ENCODE data around the gene TTC39A.
"Not testable (repeated sequence)": the region's sequence is repeated elsewhere in the genome, so short reads cannot be mapped to it uniquely, and the experiment has no call there.

Gene TTC39A

GRCh38 chr1:51336004-51336403 lies 5.6 kb upstream of the TTC39A start:
- peak; percentile 11 for DNase-seq

GRCh38 chr1:51331206-51332100 lies 1.1 kb upstream of the TTC39A start:
- peak; percentile 29 for DNase-seq

- peak; percentile 70 for DNase-seq
Measured at GRCh38 chr1:51329443-51330325, 678 bp downstream of the TTC39A start.

- DNase-seq = no peak
Measured at GRCh38 chr1:51328926-51329325, 1.4 kb downstream of the TTC39A start.

GRCh38 chr1:51328279-51328678 lies 2.1 kb downstream of the TTC39A start:
- no peak for DNase-seq

- no peak for DNase-seq
Measured at GRCh38 chr1:51327386-51327785, 3.0 kb downstream of the TTC39A start.

- no peak for DNase-seq
Measured at GRCh38 chr1:51326839-51327238, 3.5 kb downstream of the TTC39A start.

- no peak for DNase-seq
Measured at GRCh38 chr1:51325878-51326755, 4.2 kb downstream of the TTC39A start.

GRCh38 chr1:51325391-51325790 lies 5.0 kb downstream of the TTC39A start:
- no peak for DNase-seq

- not testable (repeated sequence) for DNase-seq
Measured at GRCh38 chr1:51325011-51325385, 5.4 kb downstream of the TTC39A start.

GRCh38 chr1:51324251-51325010 lies 5.9 kb downstream of the TTC39A start:
- no peak for DNase-seq

- no peak for DNase-seq
Measured at GRCh38 chr1:51323778-51324177, 6.6 kb downstream of the TTC39A start.

GRCh38 chr1:51322417-51323101 lies 7.8 kb downstream of the TTC39A start:
- DNase-seq = no peak

- DNase-seq = no peak
Measured at GRCh38 chr1:51321924-51322280, 8.5 kb downstream of the TTC39A start.

- no peak for DNase-seq
Measured at GRCh38 chr1:51320967-51321923, 9.1 kb downstream of the TTC39A start.

GRCh38 chr1:51317798-51318197 lies 12.6 kb downstream of the TTC39A start:
- no peak for DNase-seq

GRCh38 chr1:51316846-51317120 lies 13.6 kb downstream of the TTC39A start:
- no peak for DNase-seq

- no peak for DNase-seq
Measured at GRCh38 chr1:51316113-51316845, 14.1 kb downstream of the TTC39A start.

GRCh38 chr1:51314974-51315373 lies 15.4 kb downstream of the TTC39A start:
- DNase-seq = no peak
